HG03439 (cell line): Measurements from ENCODE around the gene KCNK10.
A peak's percentile ranks its signal among the peaks of the same experiment; 100 is the strongest.

Source experiments
- ATAC-seq: cut with Tn5 transposase; IDR thresholded peaks from one replicate; pipeline ENCODE4 v1.9.1; 2021; ENCODE audit warnings: mild to moderate bottlenecking, moderate library complexity; ENCODE audit not compliant: unreplicated experiment

The KCNK10 gene, protein sequence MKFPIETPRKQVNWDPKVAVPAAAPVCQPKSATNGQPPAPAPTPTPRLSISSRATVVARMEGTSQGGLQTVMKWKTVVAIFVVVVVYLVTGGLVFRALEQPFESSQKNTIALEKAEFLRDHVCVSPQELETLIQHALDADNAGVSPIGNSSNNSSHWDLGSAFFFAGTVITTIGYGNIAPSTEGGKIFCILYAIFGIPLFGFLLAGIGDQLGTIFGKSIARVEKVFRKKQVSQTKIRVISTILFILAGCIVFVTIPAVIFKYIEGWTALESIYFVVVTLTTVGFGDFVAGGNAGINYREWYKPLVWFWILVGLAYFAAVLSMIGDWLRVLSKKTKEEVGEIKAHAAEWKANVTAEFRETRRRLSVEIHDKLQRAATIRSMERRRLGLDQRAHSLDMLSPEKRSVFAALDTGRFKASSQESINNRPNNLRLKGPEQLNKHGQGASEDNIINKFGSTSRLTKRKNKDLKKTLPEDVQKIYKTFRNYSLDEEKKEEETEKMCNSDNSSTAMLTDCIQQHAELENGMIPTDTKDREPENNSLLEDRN

DNA sequence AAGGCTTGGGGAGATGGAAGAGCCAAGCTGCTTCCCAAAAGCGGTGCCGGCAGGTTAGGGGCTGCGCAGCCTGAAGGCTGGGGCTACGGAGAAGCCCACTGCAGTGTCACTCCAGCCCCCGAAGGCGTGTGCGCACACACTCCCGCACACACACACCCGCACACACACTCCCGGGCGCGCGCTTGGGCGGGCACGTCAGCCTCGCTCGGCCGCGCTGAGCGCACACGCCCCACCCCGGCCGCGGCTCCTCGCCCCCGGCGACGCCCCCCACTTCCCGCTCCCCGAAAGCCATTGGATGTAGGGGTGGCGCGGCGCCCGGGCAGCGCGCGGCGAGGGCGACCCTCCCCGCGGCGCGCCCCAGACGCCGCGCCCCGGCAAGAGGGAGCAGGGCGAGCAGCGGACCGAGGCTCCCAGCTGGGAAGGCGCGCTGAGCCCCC lies at the start of gene KCNK10:
KCNK10 (minus strand) TSS at position 184 of the 437 bp plus-strand sequence. CDS start 471 bp downstream, outside the sequence.
- ATAC-seq, result peak; percentile 28

DNA sequence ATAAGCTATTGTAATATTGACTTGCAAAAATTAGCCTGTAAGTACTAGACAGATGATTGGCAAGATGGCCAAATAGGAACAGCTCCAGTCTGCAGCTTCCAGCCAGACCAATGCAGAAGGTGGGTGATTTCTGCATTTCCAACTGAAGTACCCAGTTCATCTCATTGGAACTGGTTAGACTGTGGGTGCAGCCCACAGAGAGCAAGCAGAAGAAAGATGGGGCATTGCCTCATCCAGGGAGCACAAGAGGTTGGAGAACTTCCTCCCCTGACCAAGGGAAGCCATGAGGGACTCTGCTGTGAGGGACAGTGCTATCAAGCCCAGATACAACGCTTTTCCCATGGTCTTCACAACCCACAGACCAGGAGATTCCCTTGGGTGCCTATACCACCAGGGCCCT lies 46.4 kb upstream of the KCNK10 start:
- ATAC-seq, result no peak

DNA sequence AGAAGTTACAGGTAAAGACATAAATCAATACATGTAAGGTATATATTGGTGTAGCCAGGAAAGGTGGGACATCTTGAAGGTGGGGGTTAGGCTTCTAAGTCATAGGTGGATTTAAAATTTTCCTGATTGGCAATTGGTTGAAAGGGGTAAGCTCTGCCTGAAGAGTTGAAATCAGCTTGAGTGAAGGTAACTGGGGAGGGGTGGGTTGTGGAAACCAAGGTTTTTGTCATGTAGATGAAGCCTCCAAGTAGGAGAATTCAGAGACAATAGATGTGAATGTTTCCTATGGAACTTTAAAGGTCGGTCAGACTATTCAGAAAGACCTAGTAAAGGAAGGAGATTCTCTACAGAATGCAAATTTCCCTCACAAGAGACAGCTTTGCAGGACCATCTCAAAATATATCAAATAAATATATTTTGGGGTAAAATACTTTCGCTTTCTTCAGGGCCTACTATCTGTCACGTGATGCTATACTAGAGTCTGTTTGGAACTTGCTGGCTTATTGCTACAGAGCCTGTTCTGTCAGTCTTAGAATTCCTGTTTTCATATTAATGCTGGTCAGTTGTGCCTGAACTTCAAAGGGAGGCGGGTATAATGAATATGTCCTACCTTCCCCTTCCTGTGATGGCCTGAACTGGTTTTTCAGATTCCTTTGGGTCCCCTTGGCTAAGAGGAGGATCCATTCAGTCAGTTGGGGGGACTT lies 41.8 kb upstream of the KCNK10 start:
- no peak for ATAC-seq

DNA sequence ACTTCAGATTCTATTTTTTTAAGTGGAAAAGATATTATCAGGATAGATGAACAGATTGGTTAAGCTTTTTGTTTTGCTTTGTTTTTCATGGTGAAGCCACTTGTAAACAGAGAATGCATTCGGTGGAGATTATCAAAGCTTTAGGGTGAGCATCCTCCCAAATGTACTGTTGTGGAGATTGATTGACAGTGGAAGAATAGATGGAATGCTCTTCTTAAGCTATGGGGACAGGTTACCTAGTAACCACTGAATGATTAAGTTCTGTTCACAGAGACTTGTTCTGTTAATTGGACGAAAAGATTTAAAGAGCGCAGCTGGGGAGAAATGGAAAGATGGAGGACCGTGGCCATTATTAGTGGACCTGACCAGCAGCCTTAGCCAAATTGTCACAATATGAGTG lies 40.6 kb upstream of the KCNK10 start:
- no peak for ATAC-seq

DNA sequence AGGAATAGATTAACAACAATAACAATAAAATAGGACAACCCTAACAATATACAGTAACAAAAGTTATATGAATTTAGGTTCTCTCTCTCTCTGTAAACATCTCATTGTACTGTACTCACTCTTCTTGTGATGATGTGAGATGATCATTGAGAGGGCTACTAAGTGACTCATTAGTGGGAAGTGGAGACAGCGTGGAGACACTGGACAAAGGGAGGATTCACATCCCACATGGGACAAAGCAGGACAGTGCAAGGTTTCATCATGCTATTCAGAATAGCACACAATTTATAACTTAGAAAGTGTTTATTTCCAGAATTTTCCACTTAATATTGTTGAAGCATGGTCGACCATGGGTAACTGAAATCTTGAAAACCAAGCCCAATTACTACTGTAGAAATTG lies 36.4 kb upstream of the KCNK10 start:
- no peak for ATAC-seq

DNA sequence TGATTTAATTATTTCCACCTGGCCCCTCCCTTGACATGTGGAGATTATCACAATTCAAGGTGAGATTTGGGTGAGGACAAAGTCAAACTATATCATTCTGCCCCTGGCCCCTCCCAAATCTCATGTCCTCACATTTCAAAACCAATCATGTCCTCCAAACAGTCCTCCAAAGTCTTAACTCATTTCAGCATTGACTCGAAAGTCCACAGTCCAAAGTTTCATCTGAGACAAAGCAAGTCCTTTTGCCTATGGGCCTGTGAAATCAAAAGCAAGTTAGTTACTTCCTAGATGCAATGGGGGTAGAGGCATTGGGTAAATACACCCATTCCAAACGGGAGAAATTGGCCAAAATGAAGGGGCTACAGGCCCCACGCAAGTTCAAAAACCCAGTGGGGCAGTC lies 31.3 kb upstream of the KCNK10 start:
- no peak for ATAC-seq

DNA sequence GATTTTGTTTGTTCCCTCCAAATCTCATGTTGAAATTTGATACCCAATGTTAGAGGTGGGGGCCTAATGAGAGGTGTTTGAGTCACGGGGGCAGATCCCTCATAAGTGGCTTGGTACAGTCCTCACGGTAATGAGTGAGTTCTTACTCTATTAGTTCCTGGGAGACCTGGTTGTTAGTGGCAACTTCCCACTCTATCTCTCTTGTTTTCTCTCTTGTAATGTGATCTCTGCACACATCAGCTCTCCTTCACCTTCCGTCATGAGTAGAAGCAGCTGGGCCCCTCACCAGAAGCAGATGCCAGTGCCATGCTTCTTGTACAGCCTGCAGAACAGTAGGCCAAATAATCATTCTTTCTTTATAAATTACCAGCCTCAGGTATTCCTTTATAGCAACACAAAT lies 29.6 kb upstream of the KCNK10 start:
- no peak for ATAC-seq

DNA sequence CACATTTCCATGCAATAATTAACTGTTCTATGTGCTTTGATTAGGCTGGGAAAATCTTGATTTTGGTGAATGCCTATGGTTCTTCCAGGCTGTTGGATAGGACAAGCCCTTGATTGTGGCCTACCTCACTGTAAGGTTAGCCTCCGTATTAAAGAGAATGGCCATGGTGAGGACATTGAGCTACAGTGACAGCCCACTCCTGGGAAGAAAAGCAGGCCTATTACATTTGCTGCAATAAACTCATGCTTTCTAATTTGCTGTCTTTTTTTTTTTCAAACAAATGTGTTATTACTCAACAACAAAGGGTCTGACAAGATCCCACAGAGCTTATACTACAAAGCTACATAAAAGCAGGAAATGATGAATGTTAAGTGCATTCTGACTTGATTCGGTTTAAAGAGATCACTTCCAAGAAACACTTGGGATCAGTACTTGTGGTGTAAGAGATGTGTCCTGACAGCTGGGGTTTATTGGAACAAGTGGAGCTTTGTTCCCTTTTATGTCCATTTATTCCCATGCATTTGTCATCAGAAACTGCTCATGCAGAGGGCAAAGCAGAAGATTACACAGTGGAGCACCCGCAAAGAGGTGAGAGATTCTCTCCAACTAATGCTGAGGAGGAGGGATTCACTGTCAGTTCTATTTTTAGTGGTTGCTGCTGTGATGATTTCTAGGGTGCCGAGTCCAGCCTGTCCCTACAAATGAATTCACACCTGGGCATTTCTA lies 29.1 kb upstream of the KCNK10 start:
- no peak for ATAC-seq

DNA sequence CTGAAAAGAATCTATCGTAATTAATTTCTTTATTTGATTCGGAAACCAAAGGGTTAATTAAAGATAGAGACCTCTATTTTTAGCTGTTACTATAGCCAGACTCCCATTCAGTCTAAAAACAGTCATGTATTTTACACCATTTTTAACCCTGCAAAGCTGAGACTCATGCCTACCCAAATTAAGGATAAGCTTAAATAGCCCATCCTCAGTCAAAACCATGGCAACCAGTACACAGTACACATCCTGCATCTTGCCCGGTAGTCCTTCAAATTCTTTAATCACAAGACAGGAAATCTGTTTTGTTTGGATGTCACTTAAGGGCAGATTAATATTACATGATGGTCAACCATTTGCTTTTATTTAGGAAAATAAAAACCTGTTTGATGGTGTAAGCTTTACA lies 25.5 kb upstream of the KCNK10 start:
- ATAC-seq, result no peak

DNA sequence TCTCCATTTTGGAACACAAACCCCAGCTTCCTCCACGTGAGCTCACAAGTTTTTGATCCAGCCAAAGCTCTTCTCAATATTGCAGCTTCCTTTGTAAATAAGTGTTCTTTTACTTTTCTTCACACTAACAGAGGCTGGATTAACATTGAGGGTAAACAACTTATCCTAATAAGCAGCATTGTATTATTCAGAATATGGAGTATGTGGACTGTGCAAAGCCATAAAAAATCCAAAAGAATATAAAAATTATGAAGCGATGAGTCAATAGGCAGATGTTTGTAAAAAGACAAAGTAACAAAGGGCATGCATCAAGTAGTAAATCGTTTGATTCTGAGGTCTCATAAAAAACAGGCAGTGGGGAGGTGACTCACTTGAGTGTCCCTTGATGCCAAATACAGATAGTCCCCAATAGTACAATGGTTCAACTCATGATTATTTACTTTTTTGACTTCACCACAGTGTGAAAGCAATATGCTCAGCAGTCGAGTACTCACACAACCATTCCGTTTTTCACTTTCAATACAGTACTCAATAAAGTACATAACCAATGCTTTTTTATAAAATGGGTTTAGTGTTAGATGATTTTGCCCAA lies 23.1 kb upstream of the KCNK10 start:
- no peak for ATAC-seq

DNA sequence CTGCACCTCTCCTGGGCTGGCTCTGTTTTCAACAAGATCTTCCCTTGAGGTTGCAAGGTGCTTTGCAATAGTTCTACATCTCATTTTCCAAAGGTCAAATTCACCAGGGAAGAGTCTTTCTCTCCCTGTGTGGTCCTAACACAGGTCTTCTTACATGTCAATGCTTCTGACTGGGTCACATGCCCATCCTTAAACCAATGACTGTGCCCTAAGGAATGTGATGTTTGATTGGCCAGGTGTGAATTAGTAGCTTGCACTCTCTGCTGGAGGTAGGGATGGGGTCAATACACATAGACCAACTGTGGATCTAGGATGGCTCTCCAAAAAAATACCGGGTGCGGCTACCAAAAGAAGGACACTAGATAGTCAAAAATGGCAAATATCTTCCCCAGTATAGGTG lies 19.9 kb upstream of the KCNK10 start:
- no peak for ATAC-seq

DNA sequence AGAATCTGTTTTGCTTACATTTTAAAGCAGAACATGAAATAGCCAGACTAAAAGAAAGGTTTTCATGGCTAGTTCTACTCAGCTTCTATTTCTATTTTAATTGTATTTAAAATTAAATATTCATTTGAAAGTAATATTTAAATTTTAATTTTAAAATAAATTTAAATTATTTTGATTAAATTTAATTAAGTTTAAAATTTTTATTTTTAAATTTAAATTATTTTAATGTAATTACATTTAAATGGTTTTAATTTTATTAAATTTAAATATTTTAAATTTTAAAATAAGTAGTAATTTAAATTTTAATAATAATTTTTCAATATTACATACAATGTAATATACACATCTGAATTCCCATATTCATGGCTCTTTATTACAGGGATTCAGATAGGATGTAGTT lies 17.3 kb upstream of the KCNK10 start:
- ATAC-seq, result no peak

DNA sequence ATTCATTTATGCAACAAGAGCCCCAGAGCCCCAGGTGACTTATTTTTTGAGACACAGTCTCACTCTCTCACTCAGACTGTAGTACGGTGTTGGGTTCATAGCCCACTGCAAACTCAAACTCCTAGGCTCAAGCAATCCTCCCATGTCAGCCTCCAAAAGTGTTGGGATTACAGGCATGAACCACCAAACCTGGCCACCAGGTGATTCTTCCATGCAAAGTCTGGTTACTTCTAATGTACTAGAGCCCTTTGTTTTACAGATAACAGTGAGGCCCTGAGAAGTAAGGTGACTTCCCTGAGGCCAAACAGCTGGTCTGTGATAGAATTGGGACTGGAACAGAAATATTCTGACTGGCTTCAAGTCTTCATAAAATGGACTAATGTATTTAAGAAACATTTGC lies 10.0 kb upstream of the KCNK10 start:
- ATAC-seq, result no peak

DNA sequence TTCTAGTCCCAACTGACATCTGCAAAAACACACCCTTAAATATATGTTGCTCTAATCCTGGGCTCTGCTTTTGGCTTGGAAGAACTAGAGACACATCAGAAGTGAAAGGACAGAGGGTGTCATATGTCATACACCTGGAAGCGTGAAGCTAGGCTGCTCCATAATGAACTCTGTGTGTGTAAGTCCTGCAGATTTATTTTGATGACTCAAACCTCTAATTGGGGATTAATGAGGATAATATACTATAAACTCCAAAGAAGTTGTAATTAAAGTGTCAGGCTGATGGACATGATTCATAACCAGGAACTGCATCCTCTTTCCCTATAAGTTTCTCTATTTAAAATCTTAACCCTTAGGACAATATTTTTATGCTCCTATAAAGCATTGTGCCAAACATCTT lies 4.4 kb upstream of the KCNK10 start:
- ATAC-seq, result no peak

DNA sequence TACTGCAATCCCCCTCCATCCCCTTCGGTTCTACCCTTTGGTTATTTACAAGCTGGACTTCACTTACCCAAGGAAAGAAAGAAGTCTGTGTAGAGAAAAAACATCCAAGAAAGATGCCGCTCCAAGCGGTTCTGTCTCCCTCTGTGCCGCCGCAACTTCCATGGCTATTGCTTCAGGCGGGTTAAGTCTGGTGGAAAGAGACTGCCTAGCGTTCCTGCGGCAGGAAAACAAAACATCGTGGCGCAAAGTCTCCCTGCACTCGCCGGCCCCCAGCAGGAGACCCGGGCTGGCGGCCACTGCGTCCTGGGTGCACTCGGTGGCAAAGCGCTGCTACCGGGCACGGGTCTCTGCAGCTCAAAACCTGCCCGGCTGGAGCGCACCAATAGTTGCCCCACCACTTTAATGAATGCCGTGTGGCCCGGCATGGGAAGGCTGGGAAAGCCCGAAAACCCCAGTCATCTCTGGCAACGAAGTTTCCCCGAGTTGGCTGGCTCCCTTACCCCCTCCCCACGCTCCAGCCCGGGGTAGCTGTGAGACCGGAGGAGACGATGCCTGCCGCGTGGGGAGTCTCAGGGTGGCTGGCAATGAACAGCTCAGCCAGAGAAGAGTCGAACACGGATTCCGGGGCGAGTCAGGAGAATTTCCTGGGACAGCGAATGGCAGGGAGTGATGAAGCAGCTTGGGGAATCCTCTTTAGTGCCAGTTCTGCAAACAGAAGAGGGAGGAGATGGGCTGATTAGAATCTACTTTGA lies 3.5 kb upstream of the KCNK10 start:
- no peak for ATAC-seq

DNA sequence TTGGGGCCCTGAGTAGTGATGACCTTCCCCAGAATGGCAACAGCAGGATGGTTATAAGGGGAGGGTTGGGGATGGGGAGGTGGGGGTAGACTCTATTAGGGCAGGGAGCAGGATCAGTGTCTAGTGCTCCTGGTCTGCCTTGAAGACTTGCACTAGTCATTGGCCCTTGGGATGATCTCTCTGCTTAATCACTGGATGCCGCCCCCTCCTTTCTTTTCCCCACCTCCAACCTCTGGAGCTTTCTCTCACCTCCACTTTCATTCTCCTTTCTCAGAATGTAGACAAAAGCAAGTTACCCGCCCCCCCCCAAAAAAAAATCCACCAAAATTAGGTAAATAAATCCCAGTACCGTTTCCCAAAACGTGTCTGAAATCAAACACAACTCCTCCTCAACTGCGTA lies 2.8 kb upstream of the KCNK10 start:
- no peak for ATAC-seq

DNA sequence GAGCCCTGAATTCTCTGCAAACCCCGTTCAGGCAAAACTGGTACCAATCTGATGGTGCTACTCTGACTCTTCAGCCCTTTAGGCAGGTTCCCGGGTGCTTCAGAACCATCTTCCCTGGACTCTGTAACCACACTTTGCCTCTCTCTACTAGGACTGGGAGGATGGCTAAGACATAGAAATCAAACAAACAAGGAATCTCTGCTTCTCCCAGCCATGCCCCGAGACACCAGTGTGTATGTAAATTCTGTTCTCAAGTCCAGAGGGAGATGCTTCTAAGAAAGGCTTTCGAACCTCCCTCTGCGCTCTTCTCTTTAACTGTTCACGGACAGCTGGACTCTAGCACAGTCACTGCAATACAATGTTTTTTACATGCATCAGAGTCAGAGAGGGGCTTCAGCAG lies 1.9 kb upstream of the KCNK10 start:
- no peak for ATAC-seq

DNA sequence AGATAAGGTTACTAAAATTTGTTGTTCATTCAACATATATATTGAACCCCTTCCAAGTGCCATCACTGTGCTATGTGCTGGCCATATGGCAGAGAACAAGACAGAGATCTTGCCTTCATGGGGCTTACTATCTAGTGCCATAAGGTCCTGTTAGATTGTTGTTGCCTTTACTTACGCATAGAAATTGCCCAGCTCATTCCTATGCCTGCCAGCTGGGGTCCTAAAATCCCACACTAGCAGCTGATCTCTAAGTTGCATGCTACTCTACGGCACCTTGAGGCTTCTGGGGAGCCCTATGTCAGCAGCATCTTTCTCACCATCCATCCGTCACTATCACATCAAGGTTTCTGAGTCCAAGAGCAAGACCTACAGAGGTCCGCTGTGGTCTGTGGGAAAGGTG lies 1.4 kb upstream of the KCNK10 start:
- ATAC-seq, result no peak

DNA sequence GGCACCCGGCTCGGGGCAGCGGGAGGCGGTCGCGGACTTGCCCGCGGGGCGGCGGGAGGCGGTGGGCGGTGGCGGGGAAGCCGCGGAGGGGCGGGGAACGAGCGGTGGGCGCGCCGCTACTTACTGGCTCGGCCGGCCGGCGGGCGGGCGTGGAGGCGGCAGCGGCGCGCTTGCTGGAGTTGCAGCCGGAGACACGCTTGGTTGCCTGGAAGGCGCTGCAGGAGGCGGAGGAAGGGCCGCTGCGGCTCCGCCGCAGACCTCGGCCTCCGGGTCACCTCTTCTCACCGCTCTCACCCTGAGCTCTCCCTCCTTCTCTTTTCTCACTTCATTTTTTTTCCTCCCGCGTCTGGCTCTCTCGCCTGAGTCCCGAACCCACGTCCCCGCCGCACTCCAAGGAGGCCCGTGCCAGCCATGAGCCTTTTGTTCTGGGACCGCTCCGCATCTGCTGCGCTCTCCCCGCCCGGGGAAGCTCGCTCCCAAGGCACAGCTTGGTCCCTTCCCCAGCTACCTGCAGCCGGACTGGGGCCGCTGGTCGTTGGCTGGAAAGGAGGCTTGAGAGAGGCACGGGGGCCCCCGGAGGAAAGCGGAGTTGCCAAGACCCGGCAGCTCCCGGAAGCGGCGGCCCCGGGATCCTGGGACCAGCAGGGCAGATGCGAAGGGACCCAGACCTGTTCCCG lies 592 bp upstream of the KCNK10 start:
- ATAC-seq, result peak; percentile 87
